ENCODE data around the gene HERC6. TPM values are rescaled to one million over a fixed set of nuclear protein-coding genes. Genes with fewer than 3 reads are reported as not detected.

The HERC6 gene
- total and polyA plus RNA-seq, 2 of the 8 experiments (the other 6 are each of a cell fraction or from before 2014, with no cell fraction given) = 3.7 to 3.8 TPM

DNA sequence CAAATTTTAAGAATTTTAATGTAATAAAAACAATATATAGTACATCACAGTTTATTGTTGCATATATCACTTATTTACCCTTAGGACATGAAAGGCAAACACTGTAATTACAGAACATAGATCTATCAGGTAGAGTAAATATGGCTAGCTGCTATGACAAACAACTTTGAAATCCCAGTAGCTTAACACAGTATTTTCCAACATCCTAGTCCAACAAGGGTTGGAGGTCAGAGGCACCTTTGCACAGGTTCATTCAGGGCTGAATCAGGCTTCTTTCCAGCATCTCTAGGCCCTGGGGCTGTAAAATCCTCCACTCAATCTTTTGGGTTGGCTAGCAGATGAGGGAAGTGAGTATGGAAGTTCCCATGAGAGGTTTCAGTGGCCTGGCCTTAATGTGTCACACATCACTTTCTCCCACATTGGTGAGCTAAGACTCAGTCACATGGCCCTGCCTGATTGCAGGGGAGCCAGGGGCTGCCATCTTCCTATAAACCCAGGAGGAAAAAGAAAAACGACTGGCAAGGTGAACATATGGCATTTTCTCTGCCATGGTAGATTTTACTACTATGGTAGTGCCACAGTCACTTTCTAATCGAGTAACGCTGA is 32.9 kb downstream of the HERC6 start (continued):
- no peak for TF ChIP-seq RBBP5 (IDR thresholded peaks at IDR 0.05; ENCODE audit: borderline replicate concordance, low read depth, low read length)
- no peak for TF ChIP-seq GTF2F1 (IDR thresholded peaks at IDR 0.05; ENCODE audit: borderline replicate concordance, low read depth, low read length)

Data from H1 (cell line).